Activated naive CD4-positive, alpha-beta T cell treated with anti-CD3 and anti-CD28 coated beads, Interleukin-2, amount 10 ng/mL, durations not matched to agents 7 days and 5 days (primary cell): ENCODE data around the gene UROS.

Experiments used
- CTCF ChIA-PET: fragments of 350-600 bp; sonication (Branson Sonifier 250); formaldehyde crosslinking; loops from one replicate; lab custom pipeline; 2021; ENCODE audit warnings: antibody characterized with exemption; lab: Charles Lee
- DNase-seq: peaks from one replicate; pipeline ENCODE4 v3.0.0-alpha.2; 2020
- H3K27ac Mint-ChIP-seq: one replicate; pipeline ENCODE4 v1.8.0; 2021; ENCODE audit warnings: mild to moderate bottlenecking, moderate library complexity, mixed read lengths
- H3K27me3 Mint-ChIP-seq: one replicate; pipeline ENCODE4 v1.8.0; 2021; ENCODE audit warnings: mild to moderate bottlenecking, mixed read lengths
- H3K36me3 Mint-ChIP-seq: one replicate; pipeline ENCODE4 v1.8.0; 2021; ENCODE audit warnings: mixed read lengths
- H3K4me1 Mint-ChIP-seq: one replicate; pipeline ENCODE4 v1.8.0; 2021; ENCODE audit warnings: mixed read lengths
- H3K4me3 Mint-ChIP-seq: one replicate; pipeline ENCODE4 v1.8.0; 2021; ENCODE audit warnings: mild to moderate bottlenecking, moderate library complexity, mixed read lengths
- H3K9me3 Mint-ChIP-seq: one replicate; pipeline ENCODE4 v1.8.0; 2021; ENCODE audit warnings: mixed read lengths

UROS gene

GRCh38 chr10:125815764-125816163 lies 7.3 kb downstream of the UROS start:
- H3K4me1 Mint-ChIP-seq, result peaks cover 2% of the 10 kb centered on the region
- no peak overlapping the region for H3K4me3 Mint-ChIP-seq
- H3K9me3 Mint-ChIP-seq, result no peaks in the 10 kb centered on the region
- CTCF ChIA-PET, result no interaction called here
- H3K27ac Mint-ChIP-seq, result no peak overlapping the region
- DNase-seq, result no peak
- H3K36me3 Mint-ChIP-seq, result peaks cover 21% of the 10 kb centered on the region
- H3K27me3 Mint-ChIP-seq, result no peaks in the 10 kb centered on the region

DNA sequence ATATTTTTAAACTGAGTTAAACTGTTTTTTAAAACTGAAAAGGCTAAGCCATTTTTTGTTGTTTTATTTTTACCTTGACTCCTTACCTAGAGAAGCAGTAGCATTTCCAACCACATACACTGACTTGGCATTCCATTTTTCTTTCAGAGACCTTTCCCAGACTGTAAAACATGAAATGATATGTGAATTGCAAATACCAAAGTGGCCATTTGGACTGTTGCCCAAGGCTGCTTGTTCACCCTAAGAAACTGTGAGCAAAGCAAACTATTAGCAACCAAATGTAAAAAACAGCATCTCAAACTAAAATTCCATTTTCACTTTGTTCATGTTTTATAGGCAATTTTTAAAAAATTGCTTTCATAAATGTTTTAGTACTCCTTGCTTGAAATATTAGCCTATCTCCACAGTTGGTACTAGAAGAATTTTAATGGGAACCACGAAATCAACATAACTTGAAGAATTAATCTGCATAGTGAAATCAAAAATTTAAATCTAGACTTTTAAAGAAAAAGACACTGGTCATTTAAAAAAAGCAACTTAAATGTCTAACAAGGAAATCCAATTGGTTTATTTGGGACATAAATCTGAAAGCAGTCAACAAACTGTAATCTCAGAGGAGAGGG lies 10.8 kb downstream of the UROS start:
- no peak for DNase-seq
- CTCF ChIA-PET, result interaction anchor here (0.6 kb wide), 1 partner anchor 52 kb away, joined by 3 read pairs; no protein-coding TSS in a partner anchor
- Mint-ChIP-seq H3K36me3 (peaks cover 33% of the 10 kb centered on the region), H3K4me1 (peaks cover 2% of the 10 kb centered on the region), H3K27ac (no peak overlapping the region), H3K27me3 (no peaks in the 10 kb centered on the region), H3K9me3 (no peaks in the 10 kb centered on the region), H3K4me3 (no peak overlapping the region)

DNA sequence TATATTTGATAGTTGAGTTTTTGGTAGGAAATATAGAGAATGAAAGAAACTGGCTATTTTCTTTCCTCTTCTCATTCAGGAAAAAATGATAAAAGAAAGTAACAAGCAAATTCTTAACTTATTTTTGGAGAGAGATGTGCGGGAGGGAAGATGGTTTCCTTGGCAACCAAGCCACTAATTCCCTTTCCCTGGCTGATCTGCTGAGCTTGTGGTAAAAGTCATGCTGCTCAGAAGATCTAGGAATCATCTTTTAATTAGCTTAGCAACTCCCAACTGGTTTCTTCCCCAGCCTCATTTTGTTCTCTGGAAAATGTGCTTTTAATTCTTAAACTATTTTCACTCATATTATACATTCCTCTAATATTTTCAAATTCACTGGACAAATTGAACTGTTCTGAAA lies 11.8 kb downstream of the UROS start:
- Mint-ChIP-seq H3K9me3 (no peaks in the 10 kb centered on the region), H3K27ac (no peak overlapping the region), H3K4me3 (no peak overlapping the region), H3K4me1 (peaks cover 2% of the 10 kb centered on the region), H3K27me3 (no peaks in the 10 kb centered on the region), H3K36me3 (peaks cover 33% of the 10 kb centered on the region)
- DNase-seq, result no peak
- CTCF ChIA-PET, result no interaction called here

DNA sequence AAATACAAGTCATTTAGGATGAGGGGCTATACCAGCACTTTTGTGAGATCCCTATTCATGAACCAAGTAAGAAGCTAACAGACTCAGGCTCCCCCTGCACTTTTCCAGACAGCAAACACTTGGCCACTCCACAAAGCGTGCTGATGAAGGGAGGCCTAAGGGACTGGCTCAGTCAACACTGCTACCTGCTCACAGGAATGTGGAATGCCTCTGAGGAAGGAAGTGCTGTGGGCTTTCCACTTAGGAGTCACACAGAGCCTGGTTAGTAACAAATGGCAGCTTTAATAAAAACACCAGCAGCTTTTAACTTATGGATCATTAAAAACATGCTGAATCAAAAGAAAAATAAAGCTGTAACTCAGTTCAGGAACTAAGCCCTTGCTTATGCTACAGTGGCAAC lies 15.0 kb downstream of the UROS start:
- Mint-ChIP-seq H3K27ac (no peak overlapping the region), H3K4me1 (peaks cover 2% of the 10 kb centered on the region), H3K4me3 (no peak overlapping the region), H3K36me3 (peaks cover 21% of the 10 kb centered on the region), H3K9me3 (no peaks in the 10 kb centered on the region), H3K27me3 (no peaks in the 10 kb centered on the region)
- no peak for DNase-seq
- CTCF ChIA-PET, result no interaction called here

DNA sequence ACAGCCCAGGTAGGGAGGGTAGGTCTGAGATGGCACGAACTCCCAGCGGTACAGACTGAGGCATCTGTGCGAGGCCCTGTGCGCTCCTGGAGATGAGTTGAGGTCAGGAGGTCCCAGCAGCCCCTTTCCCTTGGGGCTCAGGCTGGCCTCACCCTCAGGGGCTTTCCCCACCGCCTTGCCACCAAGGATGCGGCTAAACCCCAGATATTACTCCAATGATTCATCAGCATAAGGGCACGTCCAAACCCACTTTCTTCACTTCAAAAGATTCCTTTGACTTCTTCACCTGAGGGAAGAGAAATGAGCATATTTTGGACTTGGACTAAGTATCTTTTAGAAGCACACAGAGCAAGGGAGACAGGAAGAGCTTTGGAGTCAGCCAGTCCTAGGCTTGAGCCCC lies 20.3 kb downstream of the UROS start:
- Mint-ChIP-seq H3K9me3 (no peaks in the 10 kb centered on the region), H3K36me3 (peaks cover 3% of the 10 kb centered on the region), H3K4me1 (peaks cover under 1% of the 10 kb centered on the region), H3K27ac (no peak overlapping the region), H3K4me3 (no peak overlapping the region), H3K27me3 (no peaks in the 10 kb centered on the region)
- DNase-seq, result no peak
- CTCF ChIA-PET, result no interaction called here

- peaks cover 2% of the 10 kb centered on the region for H3K36me3 Mint-ChIP-seq
- H3K27me3 Mint-ChIP-seq, result no peaks in the 10 kb centered on the region
- CTCF ChIA-PET, result no interaction called here
- no peak overlapping the region for H3K4me3 Mint-ChIP-seq
- peak overlapping the region; percentile 37 for H3K27ac Mint-ChIP-seq
- no peaks in the 10 kb centered on the region for H3K4me1 Mint-ChIP-seq
- H3K9me3 Mint-ChIP-seq, result no peaks in the 10 kb centered on the region
- no peak for DNase-seq
Measured at GRCh38 chr10:125802131-125802530, 20.9 kb downstream of the UROS start.

GRCh38 chr10:125801574-125801973 lies 21.5 kb downstream of the UROS start:
- H3K27ac Mint-ChIP-seq, result no peak overlapping the region
- H3K9me3 Mint-ChIP-seq, result no peaks in the 10 kb centered on the region
- no peak for DNase-seq
- H3K27me3 Mint-ChIP-seq, result no peaks in the 10 kb centered on the region
- CTCF ChIA-PET, result no interaction called here
- no peaks in the 10 kb centered on the region for H3K4me1 Mint-ChIP-seq
- no peak overlapping the region for H3K4me3 Mint-ChIP-seq
- peaks cover 2% of the 10 kb centered on the region for H3K36me3 Mint-ChIP-seq

- H3K4me3 Mint-ChIP-seq, result no peak overlapping the region
- CTCF ChIA-PET, result no interaction called here
- peaks cover 4% of the 10 kb centered on the region for H3K36me3 Mint-ChIP-seq
- no peak overlapping the region for H3K27ac Mint-ChIP-seq
- no peaks in the 10 kb centered on the region for H3K27me3 Mint-ChIP-seq
- DNase-seq, result no peak
- H3K9me3 Mint-ChIP-seq, result no peaks in the 10 kb centered on the region
- no peaks in the 10 kb centered on the region for H3K4me1 Mint-ChIP-seq
Measured at GRCh38 chr10:125799451-125800182, 23.4 kb downstream of the UROS start.

DNA sequence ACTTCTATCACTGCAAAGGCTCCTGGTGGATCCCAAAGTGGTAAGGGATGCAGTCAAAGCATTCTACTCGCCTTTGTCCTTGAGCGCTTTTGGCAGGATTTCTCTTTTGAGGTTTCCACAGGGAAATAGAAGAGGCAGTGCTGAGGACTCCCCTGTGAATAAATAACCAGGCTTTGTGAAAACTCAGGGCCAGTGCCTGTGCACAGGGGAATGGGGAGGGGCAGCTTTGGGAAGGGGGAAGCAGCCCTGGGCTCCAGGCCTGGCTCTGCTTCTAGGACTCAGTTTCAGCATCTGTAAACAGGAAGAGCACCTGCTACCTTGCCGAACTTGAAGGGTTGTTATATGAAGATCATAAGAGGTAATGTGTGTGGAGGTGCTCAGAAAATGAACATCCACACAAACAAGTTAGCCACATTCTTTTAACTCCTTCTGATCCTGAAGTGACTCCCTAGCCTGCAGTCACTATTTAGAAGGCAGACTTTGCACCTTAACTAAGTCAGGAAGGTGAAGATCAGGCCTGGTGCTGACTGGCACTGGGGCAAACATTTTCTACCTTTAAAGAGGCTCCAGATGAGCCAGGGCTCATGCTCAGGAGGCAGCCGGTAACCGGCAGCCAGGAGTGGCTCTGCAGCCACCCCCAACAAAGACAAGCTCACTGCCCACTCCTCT lies 24.9 kb downstream of the UROS start:
- no peak overlapping the region for H3K27ac Mint-ChIP-seq
- H3K27me3 Mint-ChIP-seq, result no peaks in the 10 kb centered on the region
- no peak for DNase-seq
- CTCF ChIA-PET, result no interaction called here
- peaks cover 14% of the 10 kb centered on the region for H3K36me3 Mint-ChIP-seq
- no peaks in the 10 kb centered on the region for H3K4me1 Mint-ChIP-seq
- no peaks in the 10 kb centered on the region for H3K9me3 Mint-ChIP-seq
- no peak overlapping the region for H3K4me3 Mint-ChIP-seq

DNA sequence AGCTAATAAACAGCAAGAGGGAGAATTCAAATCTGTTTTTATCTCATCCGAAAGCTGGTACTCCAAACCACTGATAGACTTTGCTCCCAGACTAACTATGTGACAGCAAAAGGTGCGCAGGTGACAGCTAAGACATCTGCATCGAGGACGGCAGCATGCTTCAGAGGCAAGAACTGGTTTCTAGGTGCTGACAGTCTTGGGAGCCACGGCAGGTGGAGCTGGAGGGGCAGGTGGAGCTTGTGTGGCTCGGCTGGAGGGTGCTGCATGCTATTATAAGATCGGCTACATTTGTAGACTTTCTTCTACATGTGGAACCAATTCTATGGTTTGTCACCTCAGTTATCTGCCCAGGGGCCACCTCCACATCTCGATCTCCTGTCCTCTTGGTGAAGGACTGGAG lies 25.6 kb downstream of the UROS start:
- no peaks in the 10 kb centered on the region for H3K27me3 Mint-ChIP-seq
- CTCF ChIA-PET, result no interaction called here
- H3K4me3 Mint-ChIP-seq, result no peak overlapping the region
- no peaks in the 10 kb centered on the region for H3K4me1 Mint-ChIP-seq
- DNase-seq, result no peak
- H3K36me3 Mint-ChIP-seq, result peaks cover 16% of the 10 kb centered on the region
- H3K27ac Mint-ChIP-seq, result no peak overlapping the region
- no peaks in the 10 kb centered on the region for H3K9me3 Mint-ChIP-seq

DNA sequence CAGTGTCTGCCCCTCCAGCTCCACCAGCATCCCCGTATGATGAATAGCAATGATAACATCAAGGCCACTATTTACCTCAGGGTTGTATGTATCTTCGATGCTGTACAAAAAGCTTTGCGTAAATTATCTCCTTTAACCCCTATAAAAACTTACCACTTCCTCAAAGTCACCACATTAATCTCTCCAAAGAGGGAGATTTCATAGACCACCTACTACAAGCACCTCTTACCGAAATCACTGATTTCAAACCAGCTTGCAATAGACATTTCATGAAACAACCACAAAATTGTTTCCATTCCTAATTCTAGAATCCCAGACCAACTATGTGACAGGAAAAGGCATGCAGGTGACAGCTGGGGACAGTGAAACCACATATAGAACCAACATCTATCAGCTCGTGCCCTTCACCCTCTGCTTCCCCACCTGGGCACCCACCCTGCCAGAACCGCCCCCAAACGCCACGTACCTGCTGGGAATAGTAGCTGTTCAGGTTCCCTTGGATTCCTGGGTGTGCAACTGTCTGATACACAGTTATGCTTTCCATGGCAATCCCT lies 27.3 kb downstream of the UROS start:
- Mint-ChIP-seq H3K27me3 (no peaks in the 10 kb centered on the region), H3K4me1 (no peaks in the 10 kb centered on the region), H3K27ac (no peak overlapping the region), H3K4me3 (no peak overlapping the region), H3K36me3 (peaks cover 21% of the 10 kb centered on the region), H3K9me3 (no peaks in the 10 kb centered on the region)
- CTCF ChIA-PET, result no interaction called here
- DNase-seq, result no peak

GRCh38 chr10:125795128-125795527 lies 27.9 kb downstream of the UROS start:
- CTCF ChIA-PET, result no interaction called here
- no peak overlapping the region for H3K27ac Mint-ChIP-seq
- DNase-seq, result no peak
- H3K9me3 Mint-ChIP-seq, result no peaks in the 10 kb centered on the region
- H3K36me3 Mint-ChIP-seq, result peaks cover 22% of the 10 kb centered on the region
- H3K27me3 Mint-ChIP-seq, result no peaks in the 10 kb centered on the region
- peaks cover under 1% of the 10 kb centered on the region for H3K4me1 Mint-ChIP-seq
- no peak overlapping the region for H3K4me3 Mint-ChIP-seq

- CTCF ChIA-PET, result no interaction called here
- no peak for DNase-seq
- H3K4me3 Mint-ChIP-seq, result no peak overlapping the region
- H3K27me3 Mint-ChIP-seq, result no peaks in the 10 kb centered on the region
- peaks cover 18% of the 10 kb centered on the region for H3K4me1 Mint-ChIP-seq
- H3K9me3 Mint-ChIP-seq, result no peaks in the 10 kb centered on the region
- peaks cover 30% of the 10 kb centered on the region for H3K36me3 Mint-ChIP-seq
- no peak overlapping the region for H3K27ac Mint-ChIP-seq
Measured at GRCh38 chr10:125792342-125793300, 30.4 kb downstream of the UROS start.
